ENCODE measurements around the gene ESPL1. TPM values are rescaled to one million over a fixed set of nuclear protein-coding genes. Genes with fewer than 3 reads are reported as not detected.
A peak's percentile ranks its signal among the peaks of the same experiment; 100 is the strongest.

Gene ESPL1
- total RNA-seq, 1 donor from 2014 or later, result 2.6 TPM

DNA sequence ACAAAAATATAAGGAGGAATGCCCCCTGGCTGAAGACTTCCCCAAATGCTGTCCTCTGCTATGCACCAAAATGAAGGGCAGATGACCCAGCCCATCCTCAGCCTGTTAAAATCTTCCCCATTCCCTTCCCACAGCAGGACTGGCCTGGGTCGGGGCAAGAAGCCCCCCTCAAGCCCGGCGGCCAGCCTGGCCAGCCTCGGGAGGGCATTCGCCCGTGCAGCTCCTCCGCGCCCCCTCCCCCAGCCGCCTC, 36.5 kb upstream of the ESPL1 start:
- Histone ChIP-seq H3K4me1 (ENCODE audit: control insufficient read depth in 3 of 3, insufficient read depth in 3 of 3, low read length in 3 of 3) (peaks cover 18 to 23% (median 20%) of the 10 kb centered on the region in 3 donors), H3K9ac (ENCODE audit: low read depth in 1 of 3, low read length in 3 of 3) (peak overlapping the region; percentile 43 to 68 (median 56)), H3K36me3 (ENCODE audit: control insufficient read depth in 3 of 3, insufficient read depth in 3 of 3, low read length in 3 of 3) (no peaks in the 10 kb centered on the region), H3K27me3 (ENCODE audit: control insufficient read depth in 3 of 3, insufficient read depth in 3 of 3, low read length in 3 of 3) (peaks cover 19 to 39% (median 36%) of the 10 kb centered on the region in 3 donors), H3K27ac (ENCODE audit: low read depth, low read length) (peak overlapping the region; percentile 44), H3K4me3 (ENCODE audit: low read length in 3 of 3) (peak overlapping the region; percentile 56 to 68 (median 65)), H3K9me3 (ENCODE audit: control insufficient read depth in 3 of 3, low read length in 3 of 3) (no peaks in the 10 kb centered on the region)

DNA sequence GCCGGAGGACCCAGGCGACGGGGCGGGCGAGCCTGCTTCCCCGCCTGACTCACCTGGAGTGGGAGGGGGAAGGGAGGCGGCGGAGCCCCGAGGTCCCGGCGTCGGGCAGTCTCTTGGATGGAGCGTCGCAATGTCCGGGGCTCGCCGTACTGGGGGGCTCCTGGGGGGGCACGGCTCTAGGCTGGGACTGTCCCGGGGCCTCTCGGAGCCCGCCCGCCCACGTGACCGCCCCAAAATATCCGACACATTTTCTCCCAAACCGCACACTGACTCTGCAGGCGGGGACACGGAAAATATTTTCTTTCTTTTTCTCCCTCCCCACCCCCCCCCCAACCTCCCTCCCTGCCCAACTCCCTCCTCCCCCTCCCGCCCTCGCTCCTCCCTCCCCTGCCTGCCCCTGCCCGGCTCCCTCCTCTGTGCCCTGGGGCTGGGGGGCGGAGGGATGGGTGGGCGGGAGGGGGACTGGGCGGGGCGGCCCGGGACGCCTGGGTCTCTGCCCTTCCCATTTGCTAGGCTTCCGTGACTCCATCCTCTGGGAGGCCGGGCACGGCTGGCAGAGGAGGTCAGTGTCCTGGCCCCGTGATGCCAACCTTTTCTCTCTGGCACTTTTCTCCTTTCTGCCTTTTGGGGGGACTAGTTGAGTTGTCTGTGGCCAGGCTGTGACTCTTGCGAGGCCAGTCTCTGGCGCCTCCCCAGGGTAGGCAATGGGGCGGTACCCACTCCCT, 36.0 kb upstream of the ESPL1 start, which contains the start of gene RARG:
TSS of gene RARG (minus strand) at position 289 of the 725 bp plus-strand sequence. CDS start 4,664 bp downstream, outside the sequence.
- Histone ChIP-seq H3K4me1 (ENCODE audit: control insufficient read depth in 3 of 3, insufficient read depth in 3 of 3, low read length in 3 of 3) (peaks cover 18 to 23% (median 20%) of the 10 kb centered on the region in 3 donors), H3K27me3 (ENCODE audit: control insufficient read depth in 3 of 3, insufficient read depth in 3 of 3, low read length in 3 of 3) (peaks cover 19 to 42% (median 39%) of the 10 kb centered on the region in 3 donors), H3K9ac (ENCODE audit: low read depth in 1 of 3, low read length in 3 of 3) (peak within 1 kb of the TSS; percentile 43 to 68 (median 56)), H3K9me3 (ENCODE audit: control insufficient read depth in 3 of 3, low read length in 3 of 3) (no peaks in the 10 kb centered on the region), H3K27ac (ENCODE audit: low read depth, low read length) (peak within 1 kb of the TSS; percentile 44), H3K4me3 (ENCODE audit: low read length in 3 of 3) (peak within 1 kb of the TSS; percentile 56 to 68 (median 67)), H3K36me3 (ENCODE audit: control insufficient read depth in 3 of 3, insufficient read depth in 3 of 3, low read length in 3 of 3) (no peaks in the 10 kb centered on the region)

DNA sequence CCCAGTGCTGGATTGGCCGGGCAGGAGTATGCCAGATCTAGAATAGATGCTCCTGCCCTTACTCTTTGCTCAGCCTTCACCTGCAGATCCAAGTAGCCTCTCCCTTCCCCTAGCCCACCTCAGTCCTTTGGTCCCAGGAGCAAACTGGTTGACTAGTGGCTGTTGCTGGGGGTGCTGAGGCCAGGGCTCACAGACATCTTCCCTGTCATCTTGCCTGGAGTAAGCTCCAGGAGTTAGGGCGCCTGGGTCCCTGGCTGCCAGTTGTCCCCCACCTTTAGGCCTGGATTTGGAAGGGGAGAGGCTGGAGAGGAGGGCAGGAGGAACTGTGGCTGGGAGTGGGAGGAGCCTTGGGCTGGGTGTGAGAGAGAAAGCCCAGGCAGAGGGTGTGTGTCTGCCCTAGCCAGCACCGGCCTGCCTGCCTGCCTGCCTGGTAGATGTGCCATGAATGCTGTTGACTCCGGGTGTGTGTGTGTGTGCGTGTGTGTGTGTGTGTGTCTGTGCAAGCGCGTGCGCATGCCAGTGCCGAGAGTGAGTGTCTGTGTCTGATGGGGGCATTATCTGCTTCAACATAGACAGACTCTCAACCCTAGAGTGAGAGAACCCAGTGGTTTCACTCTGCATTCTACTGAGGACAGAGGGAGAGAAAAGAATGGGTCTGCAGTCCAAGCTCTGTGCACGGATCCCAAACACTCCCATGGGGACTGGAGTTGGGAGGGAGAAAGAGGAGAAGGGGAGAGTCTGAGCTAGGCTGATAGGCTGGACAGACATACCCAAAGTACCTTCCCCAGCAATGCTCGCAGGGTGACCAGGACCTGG, 35.2 kb upstream of the ESPL1 start:
- Histone ChIP-seq H3K9ac (ENCODE audit: low read depth in 1 of 3, low read length in 3 of 3) (peak overlapping the region; percentile 8 to 64 (median 33)), H3K36me3 (ENCODE audit: control insufficient read depth in 3 of 3, insufficient read depth in 3 of 3, low read length in 3 of 3) (no peaks in the 10 kb centered on the region), H3K9me3 (ENCODE audit: control insufficient read depth in 3 of 3, low read length in 3 of 3) (no peaks in the 10 kb centered on the region), H3K4me1 (ENCODE audit: control insufficient read depth in 3 of 3, insufficient read depth in 3 of 3, low read length in 3 of 3) (peaks cover 18 to 23% (median 20%) of the 10 kb centered on the region in 3 donors), H3K4me3 (ENCODE audit: low read length in 3 of 3) (peak overlapping the region; percentile 51 to 67 (median 60)), H3K27ac (ENCODE audit: low read depth, low read length) (peak overlapping the region; percentile 16), H3K27me3 (ENCODE audit: control insufficient read depth in 3 of 3, insufficient read depth in 3 of 3, low read length in 3 of 3) (peaks cover 19 to 42% (median 39%) of the 10 kb centered on the region in 3 donors)

- Histone ChIP-seq H3K27me3 (ENCODE audit: control insufficient read depth in 3 of 3, insufficient read depth in 3 of 3, low read length in 3 of 3) (peaks cover 19 to 42% (median 39%) of the 10 kb centered on the region in 3 donors), H3K4me3 (ENCODE audit: low read length in 3 of 3) (peak overlapping the region in 1 of 3 donors; percentile 45), H3K9me3 (ENCODE audit: control insufficient read depth in 3 of 3, low read length in 3 of 3) (no peaks in the 10 kb centered on the region), H3K4me1 (ENCODE audit: control insufficient read depth in 3 of 3, insufficient read depth in 3 of 3, low read length in 3 of 3) (peaks cover 18 to 23% (median 20%) of the 10 kb centered on the region in 3 donors), H3K27ac (ENCODE audit: low read depth, low read length) (no peak overlapping the region), H3K36me3 (ENCODE audit: control insufficient read depth in 3 of 3, insufficient read depth in 3 of 3, low read length in 3 of 3) (no peaks in the 10 kb centered on the region), H3K9ac (ENCODE audit: low read depth in 1 of 3, low read length in 3 of 3) (no peak overlapping the region)
These were observed 34.4 kb upstream of the ESPL1 start for GRCh38 chr12:53233671-53234121.

DNA sequence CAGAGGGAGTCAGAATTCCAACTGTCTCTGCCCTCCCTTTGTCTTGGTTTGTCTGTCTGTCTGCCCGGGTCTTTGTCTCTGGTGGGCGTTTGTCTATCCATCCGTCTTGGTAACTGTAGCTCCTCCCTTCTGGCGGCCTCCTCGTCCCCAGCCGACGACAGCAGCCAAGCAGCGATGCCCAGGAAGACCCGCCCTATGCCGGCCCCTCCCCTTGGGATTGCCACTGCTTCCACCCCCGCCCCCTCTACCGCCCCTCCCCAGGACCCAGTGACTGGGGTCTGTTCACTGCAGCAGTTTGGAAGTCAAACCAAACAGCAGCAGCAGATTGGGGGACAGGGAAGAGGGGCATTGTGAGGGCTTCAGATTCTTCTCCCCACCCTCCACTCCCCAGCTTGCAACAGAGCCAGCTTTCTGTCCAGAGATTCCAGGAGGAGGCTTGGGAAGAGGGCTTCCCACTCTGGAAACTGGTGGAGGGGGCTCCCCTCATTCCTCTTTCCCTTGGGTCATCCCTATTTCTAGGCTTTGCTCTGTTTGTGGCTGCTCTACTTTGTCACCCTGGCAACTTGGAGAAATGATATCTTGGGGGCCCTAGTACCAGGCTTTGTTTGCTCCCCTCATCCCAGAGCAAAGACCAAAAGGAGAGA, 33.7 kb upstream of the ESPL1 start:
- Histone ChIP-seq H3K4me3 (ENCODE audit: low read length in 3 of 3) (no peak overlapping the region), H3K27ac (ENCODE audit: low read depth, low read length) (no peak overlapping the region)

GRCh38 chr12:53235164-53235563, 32.9 kb upstream of the ESPL1 start:
- Histone ChIP-seq H3K9me3 (ENCODE audit: control insufficient read depth in 3 of 3, low read length in 3 of 3) (no peaks in the 10 kb centered on the region), H3K36me3 (ENCODE audit: control insufficient read depth in 3 of 3, insufficient read depth in 3 of 3, low read length in 3 of 3) (no peaks in the 10 kb centered on the region)

More for the DNA sequence above, 33.7 kb upstream of the ESPL1 start:
- no peaks in the 10 kb centered on the region for H3K36me3 ChIP-seq (ENCODE audit: control insufficient read depth in 3 of 3, insufficient read depth in 3 of 3, low read length in 3 of 3)
- peaks cover 19 to 42% (median 39%) of the 10 kb centered on the region in 3 donors for H3K27me3 ChIP-seq (ENCODE audit: control insufficient read depth in 3 of 3, insufficient read depth in 3 of 3, low read length in 3 of 3)
- H3K4me1 ChIP-seq (ENCODE audit: control insufficient read depth in 3 of 3, insufficient read depth in 3 of 3, low read length in 3 of 3), result peaks cover 18 to 23% (median 20%) of the 10 kb centered on the region in 3 donors
- H3K9ac ChIP-seq (ENCODE audit: low read depth in 1 of 3, low read length in 3 of 3), result no peak overlapping the region
- no peaks in the 10 kb centered on the region for H3K9me3 ChIP-seq (ENCODE audit: control insufficient read depth in 3 of 3, low read length in 3 of 3)

GRCh38 chr12:53235742-53236442, 32.2 kb upstream of the ESPL1 start:
- no peak overlapping the region for H3K27ac ChIP-seq (ENCODE audit: low read depth, low read length)
- peaks cover 19 to 44% (median 42%) of the 10 kb centered on the region in 3 donors for H3K27me3 ChIP-seq (ENCODE audit: control insufficient read depth in 3 of 3, insufficient read depth in 3 of 3, low read length in 3 of 3)
- no peaks in the 10 kb centered on the region for H3K9me3 ChIP-seq (ENCODE audit: control insufficient read depth in 3 of 3, low read length in 3 of 3)
- H3K4me3 ChIP-seq (ENCODE audit: low read length in 3 of 3), result no peak overlapping the region
- H3K4me1 ChIP-seq (ENCODE audit: control insufficient read depth in 3 of 3, insufficient read depth in 3 of 3, low read length in 3 of 3), result peaks cover 18 to 23% (median 20%) of the 10 kb centered on the region in 3 donors
- H3K36me3 ChIP-seq (ENCODE audit: control insufficient read depth in 3 of 3, insufficient read depth in 3 of 3, low read length in 3 of 3), result no peaks in the 10 kb centered on the region
- H3K9ac ChIP-seq (ENCODE audit: low read depth in 1 of 3, low read length in 3 of 3), result no peak overlapping the region

More at GRCh38 chr12:53235164-53235563, 32.9 kb upstream of the ESPL1 start:
- Histone ChIP-seq H3K9ac (ENCODE audit: low read depth in 1 of 3, low read length in 3 of 3) (no peak overlapping the region), H3K4me1 (ENCODE audit: control insufficient read depth in 3 of 3, insufficient read depth in 3 of 3, low read length in 3 of 3) (peaks cover 18 to 23% (median 20%) of the 10 kb centered on the region in 3 donors), H3K27ac (ENCODE audit: low read depth, low read length) (no peak overlapping the region), H3K27me3 (ENCODE audit: control insufficient read depth in 3 of 3, insufficient read depth in 3 of 3, low read length in 3 of 3) (peaks cover 19 to 42% (median 39%) of the 10 kb centered on the region in 3 donors), H3K4me3 (ENCODE audit: low read length in 3 of 3) (no peak overlapping the region)

DNA sequence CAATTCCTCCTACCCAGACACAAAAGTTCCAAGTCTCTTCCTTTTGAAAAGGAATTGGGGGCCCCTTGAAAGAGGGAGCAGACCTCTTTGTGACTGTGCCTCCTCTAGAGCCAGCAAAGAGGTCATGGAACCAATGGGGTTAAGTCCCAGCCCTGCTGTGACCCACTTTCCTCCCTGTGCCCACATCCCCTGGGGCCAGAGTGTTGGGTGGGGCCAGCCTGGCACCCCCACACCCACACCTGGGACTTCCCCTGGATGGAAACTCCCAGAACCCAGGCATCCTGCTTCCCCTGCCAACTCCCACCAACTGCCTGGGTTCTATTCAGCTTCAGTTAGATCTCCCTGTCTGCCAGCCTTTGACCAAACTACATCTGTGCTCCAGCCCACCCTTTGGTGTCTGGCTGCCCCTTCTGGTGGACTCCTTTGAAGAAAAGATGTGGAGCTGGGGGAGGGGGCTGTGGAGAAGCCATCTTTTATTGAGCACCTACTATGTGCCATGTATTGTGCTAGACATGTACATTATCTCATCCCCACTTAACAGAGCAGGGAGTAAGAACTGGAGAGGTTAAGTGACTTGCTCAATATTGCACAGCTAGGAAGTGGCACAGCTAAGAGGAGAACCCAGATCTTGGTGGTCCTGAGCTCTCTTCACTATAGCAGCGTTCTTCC, 31.5 kb upstream of the ESPL1 start:
- no peaks in the 10 kb centered on the region for H3K9me3 ChIP-seq (ENCODE audit: control insufficient read depth in 3 of 3, low read length in 3 of 3)
- H3K9ac ChIP-seq (ENCODE audit: low read depth in 1 of 3, low read length in 3 of 3), result no peak overlapping the region
- no peak overlapping the region for H3K27ac ChIP-seq (ENCODE audit: low read depth, low read length)
- H3K4me1 ChIP-seq (ENCODE audit: control insufficient read depth in 3 of 3, insufficient read depth in 3 of 3, low read length in 3 of 3), result peaks cover 17 to 20% (median 18%) of the 10 kb centered on the region in 3 donors
- H3K36me3 ChIP-seq (ENCODE audit: control insufficient read depth in 3 of 3, insufficient read depth in 3 of 3, low read length in 3 of 3), result no peaks in the 10 kb centered on the region
- H3K4me3 ChIP-seq (ENCODE audit: low read length in 3 of 3), result no peak overlapping the region
- peaks cover 19 to 41% (median 38%) of the 10 kb centered on the region in 3 donors for H3K27me3 ChIP-seq (ENCODE audit: control insufficient read depth in 3 of 3, insufficient read depth in 3 of 3, low read length in 3 of 3)

Measured in skeletal muscle tissue (tissue), 4 donors.